ENCODE results near the gene SFRP2. TPM values are rescaled to one million over a fixed set of nuclear protein-coding genes. Genes with fewer than 3 reads are reported as not detected.

The SFRP2 gene
- total and polyA plus RNA-seq, 2 donors (not counting 1 experiment from before 2014, with no cell fraction given), result not detected

- no peaks in the 10 kb centered on the region for H3K9me3 ChIP-seq (ENCODE audit: control extremely low read depth in 1 of 3, control insufficient read depth in 2 of 3, insufficient read depth in 1 of 3, low read length in 2 of 3)
- H3K27me3 Mint-ChIP-seq, result peaks cover 29% of the 10 kb centered on the region
- no peaks in the 10 kb centered on the region for H3K4me1 Mint-ChIP-seq
- H3K9me3 Mint-ChIP-seq (ENCODE audit: insufficient read depth), result no peaks in the 10 kb centered on the region
- H3K4me3 Mint-ChIP-seq, result no peak overlapping the region
- H3K4me3 ChIP-seq (ENCODE audit: control extremely low read depth in 1 of 5, extremely low read depth in 1 of 5, insufficient read depth in 1 of 5, low read depth in 2 of 5, low read length in 4 of 5), result no peak overlapping the region
- TF ChIP-seq EZH2 (IDR thresholded peaks at IDR 0.05; ENCODE audit: borderline replicate concordance, insufficient read depth, low read depth, low read length, poor library complexity, severe bottlenecking) (no peak), CTCF (IDR thresholded peaks at IDR 0.05) (no peak)
- no peaks in the 10 kb centered on the region for H4K20me1 ChIP-seq (ENCODE audit: control insufficient read depth, insufficient read depth, low read length, poor library complexity, severe bottlenecking)
- DNase-seq (no peak), ATAC-seq (ENCODE audit: low read depth) (no peak)
- ChIA-PET POLR2A (no interaction called here), CTCF (no interaction called here)
- no peak overlapping the region for H3K9ac ChIP-seq (ENCODE audit: low read length)
- no CpG with 5 or more reads among the region's 1 CpG for WGBS (ENCODE audit: insufficient coverage)
- H3K36me3 ChIP-seq (replicated peaks in 1 of 2; ENCODE audit: control extremely low read depth in 1 of 2, control insufficient read depth in 1 of 2, extremely low read depth in 1 of 2, insufficient read depth in 2 of 2, low read length in 1 of 2), result no peaks in the 10 kb centered on the region
- no peaks in the 10 kb centered on the region for H3K79me2 ChIP-seq (ENCODE audit: control insufficient read depth, insufficient read depth, low read length)
- H3K27me3 ChIP-seq (replicated peaks in 1 of 4; ENCODE audit: control extremely low read depth in 1 of 4, control insufficient read depth in 3 of 4, insufficient read depth in 4 of 4, low read length in 3 of 4), result no peaks in the 10 kb centered on the region
- H3K27ac ChIP-seq (ENCODE audit: low read length in 2 of 2), result no peak overlapping the region
- intact Hi-C loops (cut with micrococcal nuclease), result no loop called here
- no peak overlapping the region for H3K4me2 ChIP-seq (replicated peaks; ENCODE audit: low read depth, low read length, poor library complexity, severe bottlenecking)
- no peak overlapping the region for H2AFZ ChIP-seq (ENCODE audit: insufficient read depth, low read depth, low read length, poor library complexity, severe bottlenecking)
- no peak overlapping the region for H3K27ac Mint-ChIP-seq
- H3K4me1 ChIP-seq (ENCODE audit: control insufficient read depth in 2 of 2, insufficient read depth in 2 of 2, low read length in 2 of 2), result no peaks in the 10 kb centered on the region
Measured at GRCh38 chr4:153823483-153823882, 34.6 kb upstream of the SFRP2 start.

- H3K4me1 ChIP-seq (ENCODE audit: control insufficient read depth in 2 of 2, insufficient read depth in 2 of 2, low read length in 2 of 2), result no peaks in the 10 kb centered on the region
- ChIA-PET CTCF (no interaction called here), POLR2A (no interaction called here)
- DNase-seq, result no peak
- TF ChIP-seq CTCF (IDR thresholded peaks at IDR 0.05) (no peak), EZH2 (IDR thresholded peaks at IDR 0.05; ENCODE audit: borderline replicate concordance, insufficient read depth, low read depth, low read length, poor library complexity, severe bottlenecking) (no peak)
- no peak overlapping the region for H2AFZ ChIP-seq (ENCODE audit: insufficient read depth, low read depth, low read length, poor library complexity, severe bottlenecking)
- H3K9me3 ChIP-seq (ENCODE audit: control extremely low read depth in 1 of 3, control insufficient read depth in 2 of 3, insufficient read depth in 1 of 3, low read length in 2 of 3), result no peaks in the 10 kb centered on the region
- no peak overlapping the region for H3K4me3 ChIP-seq (ENCODE audit: control extremely low read depth in 1 of 5, extremely low read depth in 1 of 5, insufficient read depth in 1 of 5, low read depth in 2 of 5, low read length in 4 of 5)
- no peaks in the 10 kb centered on the region for H3K36me3 ChIP-seq (replicated peaks in 1 of 2; ENCODE audit: control extremely low read depth in 1 of 2, control insufficient read depth in 1 of 2, extremely low read depth in 1 of 2, insufficient read depth in 2 of 2, low read length in 1 of 2)
- Mint-ChIP-seq H3K9me3 (ENCODE audit: insufficient read depth) (no peaks in the 10 kb centered on the region), H3K27ac (no peak overlapping the region), H3K27me3 (peaks cover 40% of the 10 kb centered on the region), H3K4me1 (no peaks in the 10 kb centered on the region), H3K4me3 (no peak overlapping the region)
- WGBS (ENCODE audit: insufficient coverage), result no CpG with 5 or more reads among the region's 3 CpGs
- H4K20me1 ChIP-seq (ENCODE audit: control insufficient read depth, insufficient read depth, low read length, poor library complexity, severe bottlenecking), result no peaks in the 10 kb centered on the region
- H3K79me2 ChIP-seq (ENCODE audit: control insufficient read depth, insufficient read depth, low read length), result no peaks in the 10 kb centered on the region
- peaks cover 0 to 6% (median 2%) of the 10 kb centered on the region in 4 experiments for H3K27me3 ChIP-seq (replicated peaks in 1 of 4; ENCODE audit: control extremely low read depth in 1 of 4, control insufficient read depth in 3 of 4, insufficient read depth in 4 of 4, low read length in 3 of 4)
- ATAC-seq (ENCODE audit: low read depth), result no peak
- no peak overlapping the region for H3K27ac ChIP-seq (ENCODE audit: low read length in 2 of 2)
- H3K4me2 ChIP-seq (replicated peaks; ENCODE audit: low read depth, low read length, poor library complexity, severe bottlenecking), result no peak overlapping the region
- H3K9ac ChIP-seq (ENCODE audit: low read length), result no peak overlapping the region
- intact Hi-C loops (cut with micrococcal nuclease), result no loop called here
Measured at GRCh38 chr4:153822316-153822715, 33.4 kb upstream of the SFRP2 start.
